Measurements from ENCODE around the gene FAM9C. TPM values are rescaled to one million over a fixed set of nuclear protein-coding genes. Genes with fewer than 3 reads are reported as not detected.
A peak's percentile ranks its signal among the peaks of the same experiment; 100 is the strongest.

FAM9C gene
- total and polyA plus RNA-seq, 5 donors = 0.02 TPM; not detected in 4

GRCh38 chrX:13014111-13015096 lies 30.0 kb downstream of the FAM9C start:
- H3K4me3 ChIP-seq (ENCODE audit: low read length) = no peak overlapping the region
- intact Hi-C loops (cut with DNase I) = no loop called here
- DNase-seq = no peak
- H3K27me3 ChIP-seq (ENCODE audit: control insufficient read depth, insufficient read depth) = no peaks in the 10 kb centered on the region
- peaks cover 2% of the 10 kb centered on the region for H3K4me1 ChIP-seq (ENCODE audit: control insufficient read depth, insufficient read depth, low read length)
- 54% methylated on average over 7 of the region's 7 CpGs for WGBS
- ATAC-seq = no peak
- no peaks in the 10 kb centered on the region for H3K9me3 ChIP-seq (ENCODE audit: control insufficient read depth, low read length)
- H3K27ac ChIP-seq (ENCODE audit: low read length) = no peak overlapping the region

DNA sequence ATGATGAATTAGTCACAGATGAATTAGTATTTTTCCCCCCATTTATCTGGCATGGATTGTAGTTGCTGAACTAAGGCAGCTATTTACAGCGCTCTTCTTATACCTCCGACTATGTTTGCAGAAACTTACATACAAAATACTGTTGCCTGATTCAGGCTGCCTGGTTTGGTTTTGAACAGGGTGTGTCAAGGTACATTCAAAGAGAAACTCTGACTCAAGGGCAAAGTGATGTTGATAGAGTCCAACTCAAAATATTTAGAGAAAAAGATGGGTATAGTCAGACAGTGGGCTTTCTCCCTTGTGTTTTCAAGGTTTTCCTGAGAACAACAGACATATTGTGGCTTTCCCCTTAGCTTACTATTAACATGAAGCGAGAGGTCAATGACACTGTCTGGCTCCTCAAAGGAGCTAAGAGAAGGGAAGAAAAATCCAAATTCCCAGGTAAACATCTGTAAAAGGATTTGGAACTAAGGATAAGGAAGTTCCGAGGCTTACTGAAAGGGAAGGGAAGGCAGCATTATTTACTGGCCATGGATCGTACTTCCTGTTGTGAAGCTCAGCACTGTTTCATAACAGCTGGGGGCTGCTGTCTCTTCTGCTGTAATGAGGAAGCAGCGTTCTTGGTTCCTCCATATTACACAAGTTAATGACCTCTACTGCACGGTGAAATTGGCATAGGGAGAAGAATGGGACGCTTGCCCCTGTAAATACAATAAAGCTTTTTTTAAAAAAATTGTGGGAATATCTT lies 30.9 kb downstream of the FAM9C start:
- DNase-seq = peak in 1 of 3 donors; percentile 56
- Histone ChIP-seq H3K9me3 (ENCODE audit: control insufficient read depth, low read length) (no peaks in the 10 kb centered on the region), H3K27ac (ENCODE audit: low read length) (no peak overlapping the region), H3K27me3 (ENCODE audit: control insufficient read depth, insufficient read depth) (no peaks in the 10 kb centered on the region), H3K4me1 (ENCODE audit: control insufficient read depth, insufficient read depth, low read length) (peaks cover 2% of the 10 kb centered on the region), H3K4me3 (ENCODE audit: low read length) (no peak overlapping the region)
- intact Hi-C loops (cut with DNase I) = no loop called here
- 37% methylated on average over 8 of the region's 8 CpGs for WGBS
- peak; percentile 78 to 79 for ATAC-seq

DNA sequence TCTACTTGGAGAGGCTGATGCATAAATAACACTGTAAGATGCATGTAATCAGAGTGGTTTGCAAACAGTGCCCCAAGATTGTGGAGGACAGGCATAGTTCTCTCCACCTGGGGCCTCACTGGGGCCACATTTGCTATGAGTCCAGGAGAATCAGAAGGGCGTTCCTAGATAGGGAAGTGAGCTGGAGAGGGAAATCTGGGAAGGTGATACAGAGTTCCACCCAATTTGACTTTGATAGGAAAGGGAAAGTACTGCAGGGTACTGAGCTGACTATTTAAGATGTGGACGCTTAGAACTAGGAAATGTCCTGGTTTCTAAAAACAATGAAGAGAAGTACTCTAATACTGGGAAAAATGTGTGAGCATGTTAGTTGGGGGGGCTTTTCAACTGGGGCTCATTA lies 33.9 kb downstream of the FAM9C start:
- Histone ChIP-seq H3K4me1 (ENCODE audit: control insufficient read depth, insufficient read depth, low read length) (peaks cover 8% of the 10 kb centered on the region), H3K9me3 (ENCODE audit: control insufficient read depth, low read length) (no peaks in the 10 kb centered on the region), H3K27me3 (ENCODE audit: control insufficient read depth, insufficient read depth) (no peaks in the 10 kb centered on the region), H3K27ac (ENCODE audit: low read length) (peak overlapping the region; percentile 10), H3K4me3 (ENCODE audit: low read length) (no peak overlapping the region)
- intact Hi-C loops (cut with DNase I) = no loop called here
- no peak for DNase-seq
- ATAC-seq = peak in 1 of 2 donors; percentile 73
- WGBS = 73% methylated on average over 2 of the region's 2 CpGs

DNA sequence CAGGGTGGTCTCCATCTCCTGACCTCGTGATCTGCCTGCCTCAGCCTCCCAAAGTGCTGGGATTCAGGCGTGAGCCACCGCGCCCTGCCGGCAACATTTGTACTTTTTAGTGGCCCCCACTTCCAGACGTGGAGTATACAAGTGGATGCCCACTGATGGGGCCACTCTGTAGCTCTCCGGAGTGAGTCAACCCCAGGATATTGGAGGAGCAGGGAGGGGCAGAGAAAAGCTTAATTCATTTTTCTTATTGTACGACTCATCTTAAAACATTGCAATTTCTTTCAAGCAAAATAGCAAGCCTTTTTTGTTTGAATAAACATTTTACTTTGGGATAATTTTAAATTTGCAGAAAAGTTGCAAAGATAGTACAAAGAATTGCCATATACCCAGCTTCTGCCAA lies 34.6 kb downstream of the FAM9C start:
- H3K27ac ChIP-seq (ENCODE audit: low read length) = no peak overlapping the region
- no peaks in the 10 kb centered on the region for H3K27me3 ChIP-seq (ENCODE audit: control insufficient read depth, insufficient read depth)
- ATAC-seq (no peak), DNase-seq (no peak)
- 92% methylated on average over 8 of the region's 8 CpGs for WGBS
- H3K9me3 ChIP-seq (ENCODE audit: control insufficient read depth, low read length) = no peaks in the 10 kb centered on the region
- intact Hi-C loops (cut with DNase I) = no loop called here
- H3K4me1 ChIP-seq (ENCODE audit: control insufficient read depth, insufficient read depth, low read length) = peaks cover 8% of the 10 kb centered on the region
- no peak overlapping the region for H3K4me3 ChIP-seq (ENCODE audit: low read length)

DNA sequence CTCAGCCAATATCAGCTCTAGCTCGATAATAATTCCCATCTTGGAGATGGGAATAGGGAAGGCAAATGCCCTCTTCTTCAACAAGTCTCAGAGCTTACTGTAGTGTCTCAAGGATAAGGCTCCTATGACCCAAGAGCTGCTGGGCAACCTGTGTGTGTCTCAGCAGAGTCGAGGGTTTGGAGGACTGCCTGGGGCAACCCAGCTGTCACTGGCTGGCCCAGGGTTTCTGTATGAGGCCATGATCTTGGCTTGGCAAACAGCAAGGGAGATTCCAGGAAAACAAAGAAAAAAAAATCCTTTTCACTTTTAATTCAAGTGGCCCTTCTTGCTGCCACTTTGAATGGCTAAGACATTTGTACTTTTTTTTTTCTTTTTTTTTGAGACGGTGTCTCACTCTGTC lies 35.1 kb downstream of the FAM9C start:
- H3K27me3 ChIP-seq (ENCODE audit: control insufficient read depth, insufficient read depth) = no peaks in the 10 kb centered on the region
- H3K9me3 ChIP-seq (ENCODE audit: control insufficient read depth, low read length) = no peaks in the 10 kb centered on the region
- peaks cover 8% of the 10 kb centered on the region for H3K4me1 ChIP-seq (ENCODE audit: control insufficient read depth, insufficient read depth, low read length)
- ATAC-seq = no peak
- DNase-seq = peak in 2 of 3 donors; percentile 27 to 56
- 69% methylated on average over 3 of the region's 3 CpGs for whole genome bisulfite sequencing
- H3K27ac ChIP-seq (ENCODE audit: low read length) = no peak overlapping the region
- no peak overlapping the region for H3K4me3 ChIP-seq (ENCODE audit: low read length)
- intact Hi-C loops (cut with DNase I) = no loop called here

DNA sequence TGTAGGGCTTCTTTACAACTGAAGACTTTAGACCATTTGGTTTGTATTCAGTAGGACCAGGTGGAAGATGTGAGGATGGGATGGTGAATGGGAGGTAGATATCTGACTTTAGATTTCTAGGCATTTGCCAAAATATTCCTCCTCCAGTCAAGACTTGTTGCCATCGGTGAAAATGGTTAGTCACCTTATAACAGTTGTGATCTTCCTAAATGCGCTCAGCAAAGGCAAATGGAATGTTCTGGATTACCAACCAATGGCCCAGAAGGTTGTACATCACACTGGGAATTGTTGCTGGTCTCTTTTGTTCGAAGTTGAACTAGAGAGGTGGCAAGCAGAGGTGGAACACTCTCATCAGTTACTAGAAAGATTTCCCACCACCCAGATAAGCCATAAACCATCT lies 35.6 kb downstream of the FAM9C start:
- peaks cover 8% of the 10 kb centered on the region for H3K4me1 ChIP-seq (ENCODE audit: control insufficient read depth, insufficient read depth, low read length)
- DNase-seq (no peak), ATAC-seq (no peak)
- no peak overlapping the region for H3K4me3 ChIP-seq (ENCODE audit: low read length)
- no peak overlapping the region for H3K27ac ChIP-seq (ENCODE audit: low read length)
- H3K27me3 ChIP-seq (ENCODE audit: control insufficient read depth, insufficient read depth) = no peaks in the 10 kb centered on the region
- 94% methylated on average over 3 of the region's 3 CpGs for WGBS
- no peaks in the 10 kb centered on the region for H3K9me3 ChIP-seq (ENCODE audit: control insufficient read depth, low read length)
- intact Hi-C loops (cut with DNase I) = no loop called here

GRCh38 chrX:13008189-13008533 lies 36.3 kb downstream of the FAM9C start:
- 39% methylated on average over 2 of the region's 2 CpGs for WGBS
- no peaks in the 10 kb centered on the region for H3K27me3 ChIP-seq (ENCODE audit: control insufficient read depth, insufficient read depth)
- DNase-seq (no peak), ATAC-seq (no peak)
- intact Hi-C loops (cut with DNase I) = no loop called here
- no peak overlapping the region for H3K4me3 ChIP-seq (ENCODE audit: low read length)
- peak overlapping the region; percentile 37 for H3K27ac ChIP-seq (ENCODE audit: low read length)
- H3K4me1 ChIP-seq (ENCODE audit: control insufficient read depth, insufficient read depth, low read length) = peaks cover 8% of the 10 kb centered on the region
- H3K9me3 ChIP-seq (ENCODE audit: control insufficient read depth, low read length) = no peaks in the 10 kb centered on the region

DNA sequence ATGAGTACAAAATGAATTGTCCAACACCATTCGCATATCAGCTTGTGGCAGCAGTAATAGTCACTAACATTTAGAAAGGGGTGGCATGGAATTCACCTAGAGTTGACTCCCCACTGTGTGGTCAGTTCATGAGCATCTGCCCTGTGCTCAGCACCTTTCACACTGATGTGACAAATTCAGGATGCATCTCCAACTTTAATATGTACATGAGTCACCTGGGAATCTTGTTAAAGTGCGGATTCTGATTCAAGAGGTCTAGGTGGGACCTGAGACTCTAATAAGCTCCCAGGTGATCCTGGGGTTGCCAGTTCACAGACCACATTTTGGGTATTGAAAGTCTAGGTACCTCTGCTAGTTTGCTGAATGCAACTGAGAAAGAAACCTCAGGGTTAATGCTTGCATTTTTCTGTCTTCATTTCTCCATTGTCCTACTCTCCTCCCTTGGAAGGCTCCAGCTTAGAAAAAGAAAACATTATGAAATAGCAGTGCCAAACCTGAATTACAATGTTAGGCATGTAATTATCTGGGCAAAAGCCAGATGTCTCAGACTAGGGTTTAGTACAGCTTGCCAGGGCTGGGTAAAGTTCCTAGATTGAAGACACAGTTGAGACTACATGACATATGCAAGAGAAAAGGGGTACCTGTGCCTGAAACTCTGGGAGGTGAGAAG lies 36.8 kb downstream of the FAM9C start:
- intact Hi-C loops (cut with DNase I) = no loop called here
- ATAC-seq = peak; percentile 46 to 60
- Histone ChIP-seq H3K27ac (ENCODE audit: low read length) (no peak overlapping the region), H3K9me3 (ENCODE audit: control insufficient read depth, low read length) (no peaks in the 10 kb centered on the region), H3K4me1 (ENCODE audit: control insufficient read depth, insufficient read depth, low read length) (peaks cover 8% of the 10 kb centered on the region), H3K27me3 (ENCODE audit: control insufficient read depth, insufficient read depth) (no peaks in the 10 kb centered on the region), H3K4me3 (ENCODE audit: low read length) (no peak overlapping the region)
- 94% methylated on average over 2 of the region's 2 CpGs for WGBS
- no peak for DNase-seq

- DNase-seq = peak in 1 of 3 donors; percentile 55
- Histone ChIP-seq H3K4me1 (ENCODE audit: control insufficient read depth, insufficient read depth, low read length) (peaks cover 8% of the 10 kb centered on the region), H3K27ac (ENCODE audit: low read length) (no peak overlapping the region), H3K27me3 (ENCODE audit: control insufficient read depth, insufficient read depth) (no peaks in the 10 kb centered on the region), H3K9me3 (ENCODE audit: control insufficient read depth, low read length) (no peaks in the 10 kb centered on the region), H3K4me3 (ENCODE audit: low read length) (no peak overlapping the region)
- WGBS = 51% methylated on average over 9 of the region's 9 CpGs
- ATAC-seq = no peak
- intact Hi-C loops (cut with DNase I) = no loop called here
Measured at GRCh38 chrX:13005661-13006473, 38.6 kb downstream of the FAM9C start.

DNA sequence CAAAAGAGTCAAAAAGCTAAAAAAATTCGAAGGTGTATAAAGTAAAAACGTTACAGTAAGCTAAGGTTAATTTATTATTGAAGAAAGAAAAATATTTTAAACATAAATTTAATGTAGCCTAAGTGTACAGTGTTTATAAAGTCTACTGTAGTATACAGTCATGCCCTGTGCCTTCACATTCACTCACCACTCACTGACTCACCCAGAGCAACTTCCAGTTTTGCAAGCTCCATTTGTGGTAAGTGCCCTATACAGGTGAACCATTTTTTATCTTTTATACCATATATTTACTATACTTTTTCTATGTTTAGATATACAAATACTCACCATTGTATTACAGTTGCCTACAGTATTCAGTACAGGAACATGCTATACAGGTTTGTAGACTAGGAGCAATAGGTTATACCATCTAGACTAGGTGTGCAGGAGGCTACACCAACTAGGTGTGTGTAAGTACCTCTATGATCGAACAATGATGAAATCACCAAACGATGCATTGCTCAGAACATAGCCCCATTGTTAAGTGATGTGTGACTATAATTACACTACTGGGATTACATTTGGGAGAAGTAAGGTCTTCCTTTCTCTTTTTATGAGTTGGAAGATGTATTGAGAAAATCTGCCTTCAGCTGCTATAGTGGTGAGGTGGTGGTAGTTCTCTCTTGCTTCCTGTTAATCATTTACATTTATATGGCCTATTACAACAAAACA lies 42.3 kb downstream of the FAM9C start:
- WGBS = 91% methylated on average over 4 of the region's 4 CpGs
- no peak overlapping the region for H3K4me3 ChIP-seq (ENCODE audit: low read length)
- no peaks in the 10 kb centered on the region for H3K9me3 ChIP-seq (ENCODE audit: control insufficient read depth, low read length)
- no peak for DNase-seq
- H3K27ac ChIP-seq (ENCODE audit: low read length) = no peak overlapping the region
- intact Hi-C loops (cut with DNase I) = no loop called here
- H3K27me3 ChIP-seq (ENCODE audit: control insufficient read depth, insufficient read depth) = no peaks in the 10 kb centered on the region
- no peak for ATAC-seq
- H3K4me1 ChIP-seq (ENCODE audit: control insufficient read depth, insufficient read depth, low read length) = peaks cover 6% of the 10 kb centered on the region

Data from right cardiac atrium (tissue), 5 donors.